Stimulated activated CD4-positive, alpha-beta T cell treated with anti-CD3 and anti-CD28 coated beads, Interleukin-12 subunit alpha, Interleukin-12 subunit beta, amount 100 ng/mL, for 24 hours (primary cell): ENCODE results near the gene INPP5E.
A peak's percentile ranks its signal among the peaks of the same experiment; 100 is the strongest.

ENCODE experiments used
- DNase-seq, 2 experiments: peaks; one replicate each; pipeline ENCODE4 v3.0.0-alpha.2; 2020; ENCODE audit warnings: low read depth in 2 of 2

The INPP5E gene

DNA sequence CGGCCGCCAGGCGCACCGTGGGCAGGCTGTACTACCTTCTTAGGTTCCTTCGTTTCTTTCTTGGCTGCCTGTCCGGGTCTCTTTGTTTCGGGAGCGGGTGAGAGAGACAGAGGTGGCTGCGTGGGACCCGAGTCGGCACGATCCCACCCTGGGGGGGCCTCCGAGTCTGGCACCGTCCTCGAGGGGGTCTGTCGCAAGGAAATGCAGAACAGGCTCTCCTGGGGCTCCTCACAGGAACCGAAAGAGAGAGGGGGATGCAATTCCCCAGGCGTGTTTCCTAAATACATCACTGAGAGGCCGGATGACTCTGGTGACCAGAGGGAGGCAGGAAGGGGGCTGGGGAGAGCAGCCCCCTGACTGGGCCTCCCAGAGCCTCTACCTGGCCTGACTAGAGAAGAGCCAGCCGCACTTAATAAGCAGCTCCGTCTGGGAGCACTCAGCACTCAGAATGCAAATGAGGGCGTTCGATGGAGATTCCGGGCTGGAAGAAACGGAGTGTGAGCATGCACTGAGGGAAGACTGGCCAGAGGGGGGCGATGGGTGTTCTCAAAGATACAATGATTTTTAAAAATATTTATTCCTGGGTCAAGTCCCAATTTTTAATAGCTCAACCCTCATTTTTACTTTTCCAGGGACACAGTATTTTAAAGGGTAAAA lies 11.7 kb upstream of the INPP5E start:
- DNase-seq = no peak

DNA sequence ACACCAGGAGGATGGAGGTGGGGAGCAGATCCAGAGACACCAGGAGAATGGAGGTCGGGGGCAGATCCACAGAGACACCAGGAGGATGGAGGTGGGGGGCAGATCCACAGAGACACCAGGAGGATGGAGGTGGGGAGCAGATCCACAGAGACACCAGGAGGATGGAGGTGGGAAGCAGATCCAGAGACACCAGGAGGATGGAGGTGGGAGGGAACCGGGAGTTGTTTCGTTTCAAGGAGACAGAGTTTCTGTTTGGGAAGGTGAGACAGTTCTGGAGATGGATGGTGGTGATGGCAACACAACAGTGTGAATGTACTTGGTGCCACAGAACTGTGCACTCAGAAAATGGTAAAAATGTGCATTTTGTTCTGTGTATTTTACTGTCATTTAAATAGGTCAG lies 9.0 kb upstream of the INPP5E start:
- no peak for DNase-seq

- DNase-seq = no peak
These were observed 7.6 kb upstream of the INPP5E start for GRCh38 chr9:136447173-136447778.

GRCh38 chr9:136445799-136446198 lies 6.2 kb upstream of the INPP5E start:
- DNase-seq = no peak

GRCh38 chr9:136444102-136444501 lies 4.5 kb upstream of the INPP5E start:
- no peak for DNase-seq

DNA sequence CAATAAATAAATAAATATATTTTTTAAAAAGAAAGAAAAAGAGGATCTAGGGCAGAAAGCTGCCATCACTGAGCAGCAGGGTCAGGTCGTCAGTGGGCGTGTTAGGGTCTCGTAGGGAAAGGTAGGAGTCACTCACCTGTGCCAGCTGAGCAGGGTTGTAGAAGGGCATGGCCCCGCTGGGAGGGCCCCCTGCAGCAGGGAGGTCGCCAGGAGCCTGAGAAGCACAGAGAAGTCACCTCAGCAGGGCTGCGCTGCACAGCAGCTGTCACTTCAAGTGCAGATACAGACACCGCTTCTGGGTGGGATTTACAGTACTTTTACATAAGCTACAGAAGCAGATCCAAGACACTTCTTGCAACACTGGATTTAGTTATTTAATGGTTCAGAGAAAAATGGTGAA lies 4.0 kb upstream of the INPP5E start:
- no peak for DNase-seq

- no peak for DNase-seq
These were observed 3.4 kb upstream of the INPP5E start for GRCh38 chr9:136443087-136443486.

DNA sequence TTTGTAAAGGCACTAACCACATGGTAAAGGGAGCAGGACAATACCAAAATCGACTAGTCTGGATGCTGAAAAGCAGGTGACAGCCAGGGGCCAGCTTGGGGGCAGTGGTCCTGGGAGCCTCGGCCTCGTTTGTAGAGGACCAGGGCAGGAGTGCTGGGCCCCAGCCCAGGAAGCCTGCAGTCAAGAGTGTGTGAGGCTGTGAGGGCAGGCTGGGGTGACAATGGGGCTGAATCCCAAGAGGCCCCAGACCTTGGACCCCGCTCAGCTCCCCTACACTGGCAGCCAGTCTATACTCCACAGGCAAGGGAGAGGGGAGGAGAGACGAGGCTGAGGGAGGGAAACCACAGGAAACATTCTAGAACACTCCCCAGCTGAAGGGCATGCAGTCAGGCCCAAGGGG lies 2.6 kb upstream of the INPP5E start:
- DNase-seq = no peak

DNA sequence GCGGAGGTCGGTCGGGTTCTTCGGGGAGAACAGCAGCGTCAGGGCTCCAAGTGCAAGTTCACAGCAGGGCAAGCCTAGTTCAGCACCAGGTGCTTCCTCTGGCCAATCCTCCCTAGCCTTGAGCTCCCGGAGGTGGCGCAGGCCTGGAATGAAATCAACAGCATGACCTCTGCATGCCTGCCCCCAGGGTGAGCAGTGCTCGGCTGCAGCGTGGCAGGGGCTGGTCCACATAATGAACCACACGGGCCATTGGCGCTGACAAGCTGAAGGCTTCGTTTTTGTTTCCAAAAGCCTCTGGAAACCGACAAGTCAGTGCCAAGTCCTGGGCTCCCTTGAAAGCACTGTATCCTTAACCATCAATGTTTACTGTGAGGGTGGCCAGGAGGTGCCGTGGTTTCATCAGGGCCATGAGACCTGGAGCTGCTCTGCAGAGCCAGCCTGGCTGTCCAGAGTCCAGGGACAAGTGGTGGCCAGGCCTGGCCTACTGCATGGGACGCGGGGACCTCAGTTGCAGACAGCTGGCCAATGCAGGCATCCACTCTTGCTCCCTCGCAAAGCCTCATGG lies 2.1 kb upstream of the INPP5E start:
- no peak for DNase-seq

- no peak for DNase-seq
These were observed 1.6 kb upstream of the INPP5E start for GRCh38 chr9:136441191-136441680.

DNA sequence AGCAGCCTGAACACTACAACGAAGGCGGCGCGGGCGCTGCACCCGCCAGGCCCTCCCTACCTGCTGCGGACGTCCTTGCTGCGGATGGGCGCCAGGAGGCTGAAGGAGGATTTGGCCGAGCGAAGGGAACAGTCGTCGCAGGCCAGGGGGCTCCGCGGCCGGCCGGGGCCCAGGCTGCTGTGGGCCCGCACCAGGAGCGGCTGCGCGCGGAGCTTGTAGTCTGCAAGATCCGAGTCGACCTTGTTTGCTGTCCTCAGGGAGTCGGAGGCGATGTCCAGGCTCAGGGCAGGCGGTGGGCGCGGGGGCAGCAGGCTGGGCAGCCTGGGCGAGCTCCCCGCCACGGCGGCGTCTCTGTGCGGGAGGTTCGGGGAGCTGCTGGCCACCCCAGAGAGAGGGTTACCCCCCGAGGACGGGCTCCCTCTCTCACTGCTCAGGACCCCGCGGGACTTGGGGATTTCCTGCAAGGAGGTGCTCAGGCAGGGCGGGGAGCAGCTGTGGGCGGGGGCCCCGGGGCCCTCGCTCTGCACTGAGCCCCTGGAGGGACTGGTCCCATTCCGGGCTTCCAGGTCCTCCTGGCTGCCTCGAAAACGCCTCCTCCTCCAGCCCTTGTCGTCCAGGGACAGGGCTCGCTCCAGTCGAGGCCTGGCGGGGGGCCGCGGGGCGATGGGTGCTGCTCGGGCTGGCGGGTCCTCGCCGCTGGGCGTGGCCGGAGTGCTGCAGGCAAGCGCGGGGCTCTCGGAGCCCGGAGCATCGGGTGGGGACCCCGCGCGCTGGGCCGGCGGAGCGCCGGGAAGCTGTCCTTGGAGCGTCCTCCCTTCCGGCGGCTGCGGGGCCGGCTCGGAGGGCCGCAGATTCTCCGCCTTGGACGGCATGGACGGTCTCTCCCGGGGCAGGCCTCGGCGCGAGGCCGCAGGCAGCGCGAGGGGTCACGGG lies 831 bp downstream of the INPP5E start:
- peak; percentile 49 to 57 for DNase-seq

- DNase-seq = no peak
These were observed 1.7 kb downstream of the INPP5E start for GRCh38 chr9:136437839-136438547.

DNA sequence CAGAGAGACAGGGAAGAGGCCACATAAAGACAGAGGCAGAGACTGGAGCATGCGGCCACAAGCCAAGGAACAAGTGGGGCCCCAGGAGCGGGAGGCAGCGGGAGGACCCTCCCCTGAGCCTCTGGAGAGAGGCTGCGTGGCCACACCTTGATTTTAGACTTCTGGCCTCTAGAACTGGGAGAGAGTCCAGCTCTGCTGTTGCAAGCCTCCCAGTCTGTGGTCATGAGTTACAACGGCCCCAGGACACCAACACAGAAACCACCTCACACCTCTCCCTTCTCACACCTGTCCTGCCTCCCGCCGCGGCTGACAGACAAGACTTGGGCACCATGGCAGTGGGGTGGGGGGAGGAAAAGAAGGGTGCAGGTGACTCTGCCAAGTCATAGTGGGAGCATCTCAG lies 2.2 kb downstream of the INPP5E start:
- DNase-seq = no peak

GRCh38 chr9:136436055-136436634 lies 3.5 kb downstream of the INPP5E start:
- no peak for DNase-seq

GRCh38 chr9:136434580-136435169 lies 5.0 kb downstream of the INPP5E start:
- no peak for DNase-seq

- no peak for DNase-seq
These were observed 5.6 kb downstream of the INPP5E start for GRCh38 chr9:136433849-136434579.

GRCh38 chr9:136433043-136433715 lies 6.5 kb downstream of the INPP5E start:
- DNase-seq = no peak

DNA sequence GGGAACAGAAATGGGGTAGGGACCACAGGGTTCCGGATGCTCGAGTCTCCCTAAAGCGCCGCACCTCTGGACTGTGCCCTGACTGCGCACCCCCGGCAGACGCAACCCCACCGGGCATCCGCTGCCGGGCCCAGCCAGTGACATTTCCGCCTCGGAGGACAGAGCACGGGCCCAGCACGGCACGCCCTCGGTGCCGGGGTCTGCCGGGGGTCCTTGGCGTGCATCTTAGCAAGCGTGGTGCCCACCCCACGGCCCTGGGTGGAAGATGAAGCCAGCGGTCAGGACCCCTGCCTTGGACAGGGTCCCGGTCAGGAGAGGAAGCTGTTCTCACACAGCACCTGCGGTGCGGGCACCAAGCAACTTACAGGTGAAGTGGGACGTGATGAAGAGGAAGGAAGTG lies 7.1 kb downstream of the INPP5E start:
- no peak for DNase-seq

GRCh38 chr9:136431782-136432350 lies 7.8 kb downstream of the INPP5E start:
- no peak for DNase-seq
